Fibroblast of skin of left quadriceps (primary cell): ENCODE data around the gene EPB42.
"Not testable (repeated sequence)": the region's sequence is repeated elsewhere in the genome, so short reads cannot be mapped to it uniquely, and the experiment has no call there.

ENCODE experiments used
- DNase-seq, 2 experiments: peaks; one replicate each; pipeline ENCODE4 v3.0.0-alpha.2; 2013; ENCODE audit warnings: low read depth in 2 of 2

EPB42 gene

DNA sequence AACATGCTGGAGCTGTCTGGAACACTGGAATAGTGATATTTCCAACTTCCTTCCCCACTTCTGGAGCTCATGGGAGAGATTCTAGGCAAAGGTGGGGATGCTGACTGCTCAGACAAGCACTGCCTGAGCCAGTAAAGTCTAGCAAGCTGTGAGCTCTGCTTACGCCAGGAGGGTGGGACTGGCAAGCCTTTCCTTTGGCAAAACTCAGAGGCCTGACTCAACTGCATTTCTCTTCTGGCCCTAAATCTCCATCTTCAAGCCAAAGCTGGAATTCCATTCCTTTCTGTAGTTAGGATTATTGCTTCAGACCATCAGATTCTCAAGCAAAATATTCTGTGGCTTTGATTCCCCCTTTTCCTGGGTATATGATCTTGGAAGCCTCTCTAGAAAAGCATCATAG lies 20.3 kb upstream of the EPB42 start:
- peak in 1 of 2 experiments; percentile 6 for DNase-seq

DNA sequence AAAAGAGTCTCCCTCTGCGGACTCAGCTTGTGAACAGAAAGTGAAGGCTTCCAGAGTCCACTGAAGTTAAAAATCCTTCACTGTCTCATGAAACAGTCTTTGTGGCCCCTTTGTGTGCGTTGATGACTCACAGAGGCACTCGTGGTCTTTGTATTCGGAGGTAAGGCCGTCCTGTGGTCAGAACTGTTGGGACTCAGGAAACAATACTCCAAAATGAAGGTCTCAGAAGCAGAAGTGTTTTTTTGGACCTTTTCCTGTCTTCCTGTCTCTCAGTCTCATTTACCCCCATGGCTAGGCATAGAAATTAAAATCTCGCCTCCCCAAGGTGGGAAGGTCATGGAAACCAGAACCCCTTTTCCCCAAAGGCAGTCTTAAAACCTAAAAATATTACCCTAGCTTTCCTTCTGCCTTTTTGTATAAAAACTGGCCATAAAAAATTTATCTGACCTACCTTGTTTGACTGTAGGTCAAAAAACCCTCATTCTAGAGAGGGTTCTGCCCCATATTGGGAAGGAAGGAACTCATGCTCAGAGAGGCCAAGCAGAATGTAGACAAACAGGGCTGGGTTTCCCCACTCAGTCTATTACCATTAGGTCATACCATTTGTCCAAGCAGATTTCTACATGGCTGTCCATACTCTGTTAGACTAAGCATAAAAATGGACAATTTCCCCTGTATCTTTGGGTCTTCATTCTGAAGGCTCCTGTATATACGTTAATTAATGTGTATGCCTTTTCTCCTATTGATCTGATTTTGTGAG lies 19.1 kb upstream of the EPB42 start:
- DNase-seq: no peak

DNA sequence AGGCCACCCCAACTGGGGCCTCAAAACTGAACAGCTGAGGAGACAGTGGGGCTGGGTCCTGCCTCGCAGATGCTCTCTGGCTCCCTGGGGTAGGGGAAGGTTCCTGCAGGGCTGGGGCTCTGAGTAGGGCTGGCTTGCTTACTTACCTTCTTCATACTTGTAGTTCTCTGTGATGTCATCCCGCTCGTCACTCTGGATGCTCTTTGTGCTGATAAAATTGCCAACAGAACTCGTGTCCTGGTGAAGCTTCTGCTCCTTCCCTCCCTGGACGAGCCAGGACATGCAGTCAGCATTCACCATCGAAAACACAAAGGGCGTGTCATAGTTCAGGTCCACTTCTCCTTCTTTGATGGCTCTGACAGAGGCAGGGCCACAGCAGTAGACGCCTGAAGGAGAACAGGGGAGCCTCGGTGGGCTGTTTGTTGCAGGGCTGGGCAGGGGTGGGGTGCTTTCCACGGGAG lies 17.9 kb upstream of the EPB42 start:
- DNase-seq: no peak

- no peak for DNase-seq
Measured at GRCh38 chr15:43237842-43238470, 17.1 kb upstream of the EPB42 start.

DNA sequence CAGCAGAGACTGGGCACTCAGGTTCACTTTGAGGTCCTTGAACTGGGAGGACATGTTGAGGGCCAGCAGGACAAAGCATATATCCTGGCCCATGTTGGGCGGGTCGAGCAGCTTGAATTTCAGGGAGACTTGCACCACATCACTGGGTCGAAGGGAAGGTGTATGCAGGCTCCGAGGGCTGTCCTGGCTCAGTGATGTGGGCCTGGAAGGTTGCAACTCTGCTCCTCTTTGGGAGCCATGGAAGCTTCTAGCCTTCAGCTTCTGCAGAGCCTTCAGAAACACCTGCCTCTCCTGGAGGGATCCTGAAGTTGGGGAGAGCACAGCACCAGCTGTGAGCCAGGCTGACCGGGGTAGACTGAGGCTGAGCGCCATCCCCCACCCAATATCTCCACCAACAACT lies 14.7 kb upstream of the EPB42 start:
- no peak for DNase-seq

DNA sequence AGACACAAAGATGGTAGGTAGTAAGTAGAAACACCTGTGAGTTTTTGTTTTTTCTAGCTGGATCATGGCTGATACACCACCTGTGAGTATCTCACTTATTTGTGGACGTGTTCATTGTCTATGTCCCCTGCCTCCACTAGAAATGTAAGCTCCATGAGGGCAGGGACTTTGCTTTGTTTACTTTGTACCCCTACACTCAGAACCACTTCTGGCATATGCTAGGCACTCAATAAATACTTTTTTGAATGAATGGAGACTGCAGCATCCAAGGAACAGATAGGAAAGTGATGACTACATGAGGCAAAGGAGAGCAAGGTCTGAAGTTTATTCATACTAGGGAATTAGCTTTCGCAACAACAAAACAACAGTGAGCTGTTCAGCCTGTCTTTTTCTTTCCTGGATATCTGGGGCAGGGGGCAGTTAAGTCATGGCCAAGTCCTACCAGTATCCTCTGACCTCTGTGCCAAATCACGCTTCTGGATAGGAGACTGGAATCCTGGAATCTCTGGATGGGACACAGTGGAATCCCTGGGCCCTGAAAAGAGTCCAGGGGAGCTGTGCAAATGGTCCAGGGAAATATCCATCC lies 11.6 kb upstream of the EPB42 start:
- no peak for DNase-seq

- no peak for DNase-seq
Measured at GRCh38 chr15:43230640-43231115, 9.9 kb upstream of the EPB42 start.

- DNase-seq: no peak
Measured at GRCh38 chr15:43229977-43230376, 9.2 kb upstream of the EPB42 start.

- no peak for DNase-seq
Measured at GRCh38 chr15:43226436-43227305, 5.9 kb upstream of the EPB42 start.

DNA sequence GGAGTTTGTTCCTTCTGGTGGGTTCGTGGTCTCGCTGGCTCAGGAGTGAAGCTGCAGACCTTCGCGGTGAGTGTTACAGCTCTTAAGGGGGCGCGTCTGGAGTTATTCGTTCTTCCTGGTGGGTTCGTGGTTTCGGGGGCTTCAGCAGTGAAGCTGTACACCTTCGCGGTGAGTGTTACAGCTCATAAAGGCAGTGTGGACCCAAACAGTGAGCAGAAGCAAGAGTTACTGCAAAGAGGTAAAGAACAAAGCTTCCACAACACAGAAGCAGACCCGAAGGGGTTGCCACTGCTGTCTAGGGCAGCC lies 5.1 kb upstream of the EPB42 start:
- not testable (repeated sequence) for DNase-seq

- peak; percentile 20 to 25 for DNase-seq
Measured at GRCh38 chr15:43225201-43225949, 4.6 kb upstream of the EPB42 start.

DNA sequence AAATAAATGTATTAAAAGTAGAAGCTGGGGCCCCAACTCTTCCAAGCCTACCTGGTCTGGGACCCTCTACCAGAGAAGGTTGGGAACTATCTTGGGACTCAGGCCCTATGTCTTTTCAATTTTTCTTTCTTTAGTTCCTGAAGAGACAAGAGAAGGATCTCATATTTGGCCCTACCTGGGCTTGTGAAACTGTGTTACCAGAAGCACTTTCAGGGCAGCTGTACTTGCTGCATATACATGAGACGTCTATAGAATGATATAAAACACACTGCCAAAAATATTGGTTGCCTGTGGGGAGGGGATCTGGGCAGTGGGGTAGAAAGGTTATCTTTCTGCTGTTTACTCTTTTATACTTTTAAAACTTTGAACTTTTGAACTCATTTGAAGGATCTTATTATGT lies 604 bp upstream of the EPB42 start:
- DNase-seq: no peak

DNA sequence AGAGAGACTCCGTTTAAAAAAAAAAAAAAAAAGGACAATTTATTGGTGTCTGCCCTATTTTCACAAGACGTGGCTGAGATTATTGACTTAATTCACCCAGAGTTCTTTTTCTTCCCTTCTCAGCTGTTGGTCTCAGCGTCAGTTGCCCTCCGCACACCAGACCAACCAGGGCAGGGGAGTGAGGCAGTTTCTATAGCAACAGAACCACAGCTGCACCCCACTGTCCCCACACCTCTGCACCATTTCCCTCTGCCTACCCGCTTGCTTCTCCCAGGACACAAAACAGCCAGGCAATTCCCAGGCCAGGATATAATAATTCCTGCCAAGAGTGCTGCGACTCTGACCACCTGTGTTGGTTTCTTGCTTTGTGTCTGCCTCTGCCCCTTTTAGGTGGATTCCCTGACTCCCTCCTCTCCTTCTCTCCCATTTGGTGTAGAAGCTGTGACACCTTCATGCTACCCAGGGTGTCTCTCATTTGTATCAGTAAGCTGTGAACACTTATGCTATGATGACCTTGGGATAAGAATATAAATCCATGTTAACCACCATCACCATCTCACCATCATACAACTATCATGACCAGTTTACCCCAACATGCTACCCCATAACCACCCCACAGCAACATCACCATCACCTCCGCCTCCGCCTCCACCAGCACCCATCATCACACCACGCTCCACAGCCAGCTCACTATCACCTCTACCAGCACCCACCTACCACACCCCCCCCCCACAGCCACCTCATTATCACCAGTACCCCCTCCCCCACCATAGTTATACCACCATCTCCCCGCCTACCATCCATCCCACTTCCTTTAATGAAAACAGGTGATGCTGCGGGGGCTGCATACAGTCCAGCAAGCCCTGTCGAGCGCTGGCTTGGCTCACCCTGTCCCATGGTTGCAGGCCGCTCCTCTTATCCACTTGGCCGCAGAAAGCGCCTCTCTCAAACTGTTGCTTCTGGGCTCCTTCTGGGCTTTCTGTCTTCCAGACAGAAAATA lies 589 bp downstream of the EPB42 start:
- no peak for DNase-seq

GRCh38 chr15:43218908-43219706 lies 1.7 kb downstream of the EPB42 start:
- DNase-seq: no peak

DNA sequence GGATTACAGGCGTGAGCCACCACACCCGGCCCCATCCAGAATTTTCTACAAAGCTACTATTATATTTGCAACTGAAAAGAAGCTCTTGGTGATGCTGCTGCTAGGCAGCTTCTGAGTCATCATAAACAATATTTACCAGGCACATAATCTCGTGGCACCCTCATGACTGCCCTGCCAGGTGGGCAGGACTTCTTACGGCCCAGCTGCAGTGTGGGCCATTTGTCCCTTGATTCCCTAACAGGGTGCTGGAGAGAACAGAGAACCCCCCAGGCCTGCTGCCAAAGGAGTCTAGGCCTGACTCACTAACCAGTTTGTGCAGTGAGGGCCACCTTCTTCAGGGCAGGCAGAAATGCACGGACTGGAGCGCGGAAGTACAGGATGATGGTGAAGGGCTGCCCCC lies 4.9 kb downstream of the EPB42 start:
- no peak for DNase-seq

GRCh38 chr15:43214592-43215295 lies 6.1 kb downstream of the EPB42 start:
- no peak for DNase-seq

DNA sequence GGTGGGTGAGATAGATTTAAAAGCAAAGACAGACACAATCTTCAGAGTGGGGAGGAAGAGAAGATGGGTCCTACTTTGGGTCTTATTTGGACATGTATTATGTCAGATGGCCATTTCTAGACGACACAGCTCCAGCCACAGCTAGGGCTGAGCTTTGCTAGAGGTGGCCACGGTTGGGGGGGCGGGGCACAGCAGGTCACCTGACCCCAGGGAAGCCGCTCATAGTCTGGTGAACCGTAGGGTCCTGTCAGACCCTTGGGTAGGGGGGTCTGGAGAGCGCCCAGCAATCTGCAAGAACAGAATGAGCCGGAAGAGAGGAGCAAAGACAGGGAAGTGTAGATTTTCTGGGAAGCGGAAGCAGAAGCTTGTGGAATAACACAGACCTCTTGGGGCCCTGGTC lies 6.6 kb downstream of the EPB42 start:
- DNase-seq: no peak

- DNase-seq: no peak
Measured at GRCh38 chr15:43213466-43213865, 7.4 kb downstream of the EPB42 start.

GRCh38 chr15:43212951-43213350 lies 7.9 kb downstream of the EPB42 start:
- no peak for DNase-seq
